IMR-90 (cell line): Measurements from ENCODE around the gene C6orf89. TPM values are rescaled to one million over a fixed set of nuclear protein-coding genes. Genes with fewer than 3 reads are reported as not detected.

Source experiments
- ATAC-seq: fragments of 200-7000 bp; cut with Tn5 transposase; 2 replicates; pipeline ENCODE4 v1.9.1; 2020; ENCODE audit warnings: low read depth, mild to moderate bottlenecking, moderate library complexity
- BruUV-seq: library from RNA; stranded (reverse); fragments of 400-500 nt; replicated peaks from 2 replicates; lab custom pipeline; 2021; lab: Mats Ljungman, UMichigan
- CTCF ChIA-PET: fragments of 300-600 bp; formaldehyde crosslinking; extraction: SDS; loops from one replicate; lab custom pipeline; 2021; ENCODE audit warnings: antibody characterized with exemption; lab: Yijun Ruan, JAX
- POLR2A ChIA-PET: fragments of 300-600 bp; sonication (Branson Sonifier 250); formaldehyde crosslinking; loops from one replicate; lab custom pipeline; 2022; ENCODE audit warnings: antibody characterized with exemption; ENCODE audit not compliant: unreplicated experiment; lab: Charles Lee
- DNase-seq: peaks from one replicate; pipeline ENCODE4 v3.0.0; 2013
- H2AFZ ChIP-seq: replicated peaks from 2 replicates; pipeline ENCODE3; 2013; ENCODE audit warnings: low read length, mild to moderate bottlenecking; ENCODE audit not compliant: poor library complexity
- H2AK5ac ChIP-seq: 2 replicates; pipeline ENCODE4 v1.6.1; 2013; ENCODE audit warnings: low read depth, low read length, inconsistent platforms
- H2AK9ac ChIP-seq: replicated peaks from 2 replicates; pipeline ENCODE3; 2013; ENCODE audit warnings: mild to moderate bottlenecking, low read depth, low read length, moderate library complexity; ENCODE audit not compliant: poor library complexity
- H2BK120ac ChIP-seq: 2 replicates; pipeline ENCODE4 v1.6.1; 2013; ENCODE audit warnings: low read depth, low read length, inconsistent platforms
- H2BK15ac ChIP-seq: 3 replicates; pipeline ENCODE4 v1.6.1; 2013; ENCODE audit warnings: low read depth, low read length, inconsistent platforms
- H2BK20ac ChIP-seq: 2 replicates; pipeline ENCODE4 v1.6.1; 2013; ENCODE audit warnings: low read depth, mild to moderate bottlenecking, inconsistent platforms, low read length, moderate library complexity
- H2BK5ac ChIP-seq: 2 replicates; pipeline ENCODE4 v1.6.1; 2013; ENCODE audit warnings: mild to moderate bottlenecking, low read depth, low read length, inconsistent platforms; ENCODE audit not compliant: poor library complexity, severe bottlenecking
- H3K14ac ChIP-seq: replicated peaks from 2 replicates; pipeline ENCODE4 v1.6.1; 2013; ENCODE audit warnings: low read depth, low read length, inconsistent platforms
- H3K18ac ChIP-seq: 2 replicates; pipeline ENCODE4 v1.6.1; 2013; ENCODE audit warnings: low read depth, low read length, control low read depth
- H3K23ac ChIP-seq: 2 replicates; pipeline ENCODE4 v1.6.1; 2013; ENCODE audit warnings: low read depth, low read length, inconsistent platforms
- H3K27ac ChIP-seq: 2 replicates; pipeline ENCODE4 v1.5.1; 2013; ENCODE audit warnings: mild to moderate bottlenecking, control low read depth, low read length; ENCODE audit not compliant: insufficient read depth
- H3K27me3 ChIP-seq: 2 replicates; pipeline ENCODE4 v1.6.1; 2013; ENCODE audit warnings: low read length; ENCODE audit not compliant: control insufficient read depth, insufficient read depth
- H3K36me3 ChIP-seq: 2 replicates; pipeline ENCODE4 v1.6.1; 2013; ENCODE audit warnings: low read length, mixed read lengths; ENCODE audit not compliant: control insufficient read depth, insufficient read depth
- H3K4ac ChIP-seq: 2 replicates; pipeline ENCODE4 v1.6.1; 2013; ENCODE audit warnings: low read depth, low read length, inconsistent platforms
- H3K4me1 ChIP-seq: 2 replicates; pipeline ENCODE4 v1.6.1; 2013; ENCODE audit warnings: low read length, mixed read lengths; ENCODE audit not compliant: control insufficient read depth, insufficient read depth
- H3K4me2 ChIP-seq: 2 replicates; pipeline ENCODE4 v1.6.1; 2013; ENCODE audit warnings: low read depth, mild to moderate bottlenecking, control low read depth, low read length, moderate library complexity
- H3K4me3 ChIP-seq: 2 replicates; pipeline ENCODE4 v1.5.1; 2013; ENCODE audit warnings: low read depth, mild to moderate bottlenecking, control low read depth, low read length, moderate library complexity; ENCODE audit not compliant: insufficient read depth
- H3K56ac ChIP-seq: 2 replicates; pipeline ENCODE4 v1.6.1; 2013; ENCODE audit warnings: low read length, inconsistent platforms; ENCODE audit not compliant: insufficient read depth; ENCODE audit errors: extremely low read depth
- H3K79me1 ChIP-seq, 2 experiments: 2 replicates each; pipeline ENCODE4 v1.6.1; 2013; ENCODE audit warnings: low read length in 2 of 2, inconsistent platforms in 1 of 2, low read depth in 1 of 2
- H3K9ac ChIP-seq: 2 replicates; pipeline ENCODE4 v1.6.1; 2013; ENCODE audit warnings: low read depth, low read length, control low read depth
- H3K9me1 ChIP-seq: 2 replicates; pipeline ENCODE4 v1.6.1; 2013; ENCODE audit warnings: low read length, inconsistent platforms; ENCODE audit not compliant: insufficient read depth
- H3K9me3 ChIP-seq: 2 replicates; pipeline ENCODE4 v1.6.1; 2013; ENCODE audit warnings: low read length; ENCODE audit not compliant: control insufficient read depth, insufficient read depth
- H4K20me1 ChIP-seq: 2 replicates; pipeline ENCODE4 v1.6.1; 2013; ENCODE audit warnings: low read length, inconsistent platforms; ENCODE audit not compliant: insufficient read depth
- H4K5ac ChIP-seq: 2 replicates; pipeline ENCODE4 v1.6.1; 2013; ENCODE audit warnings: mild to moderate bottlenecking, low read depth, low read length, control low read depth
- H4K8ac ChIP-seq, 2 experiments: 2 replicates each; pipeline ENCODE4 v1.6.1; 2013; ENCODE audit warnings: low read depth in 2 of 2, low read length in 2 of 2, control low read depth in 1 of 2, inconsistent platforms in 1 of 2
- H4K91ac ChIP-seq: 2 replicates; pipeline ENCODE4 v1.6.1; 2013; ENCODE audit warnings: low read depth, low read length, inconsistent platforms; ENCODE audit not compliant: insufficient read depth
- BHLHE40 ChIP-seq: fragments of 150-350 bp; IDR thresholded peaks from 2 replicates; pipeline ENCODE4 v1.6.1; 2016; ENCODE audit warnings: mild to moderate bottlenecking, low read depth, low read length
- CHD1 ChIP-seq: IDR thresholded peaks from 2 replicates; pipeline ENCODE4 v1.6.1; 2012; ENCODE audit warnings: low read depth, low read length, improper control_type of control experiment
- FOS ChIP-seq: fragments of 150-350 bp; IDR thresholded peaks from 2 replicates; pipeline ENCODE4 v1.6.1; 2016; ENCODE audit warnings: low read depth, low read length
- MAFK ChIP-seq: IDR thresholded peaks from 2 replicates; pipeline ENCODE4 v1.6.1; 2012; ENCODE audit warnings: low read depth, low read length, improper control_type of control experiment
- MAZ ChIP-seq: IDR thresholded peaks from 2 replicates; pipeline ENCODE4 v1.6.1; 2012; ENCODE audit warnings: low read depth, mild to moderate bottlenecking, low read length, improper control_type of control experiment, moderate library complexity, borderline replicate concordance
- POLR2A ChIP-seq: IDR thresholded peaks from 2 replicates; pipeline ENCODE4 v1.6.1; 2012; ENCODE audit warnings: mild to moderate bottlenecking, low read depth, low read length
- RCOR1 ChIP-seq: IDR thresholded peaks from 2 replicates; pipeline ENCODE4 v1.6.1; 2012; ENCODE audit warnings: mild to moderate bottlenecking, low read length, improper control_type of control experiment; ENCODE audit not compliant: insufficient replicate concordance
- RFX5 ChIP-seq: IDR thresholded peaks from 2 replicates; pipeline ENCODE4 v1.8.0; 2012; ENCODE audit warnings: low read depth, mild to moderate bottlenecking, low read length, moderate library complexity
- SMC3 ChIP-seq: fragments of 150-350 bp; IDR thresholded peaks from 2 replicates; pipeline ENCODE4 v1.6.1; 2016; ENCODE audit warnings: low read depth, mild to moderate bottlenecking, antibody characterized with exemption, low read length, moderate library complexity
- WGBS, 2 experiments: methylation state at CpG; one replicate each; pipeline versions ENCODE4 v1.1.5 to v1.1.7; 2013; ENCODE audit warnings: missing lambda C conversion rate in 2 of 2; ENCODE audit not compliant: insufficient read length in 1 of 2; ENCODE audit errors: extremely low coverage in 2 of 2; 5-methylcytosine and 5-hydroxymethylcytosine counted together
- dilution Hi-C: fragments of 300-500 bp; cut with HindIII; formaldehyde crosslinking; loops from one replicate; pipeline ENCODE4 v1.14.3; 2018; ENCODE audit warnings: low sequenced_read_pairs; ENCODE audit not compliant: unreplicated experiment
- in situ Hi-C: fragments of 300-500 bp; cut with MboI; formaldehyde crosslinking; loops from 3 replicates; pipeline ENCODE4 v1.14.3; 2019; ENCODE audit warnings: low sequenced_read_pairs, inconsistent platforms, mixed read lengths
- intact Hi-C: fragments of 100-400 bp; cut with micrococcal nuclease; formaldehyde crosslinking; loops from 2 replicates; pipeline ENCODE4 v1.10.0; 2022
- polyA plus RNA-seq, 3 experiments: library from polyadenylated mRNA; depleted of rRNA; stranded (reverse); fragments of >200 nt; gene quantifications; 2 replicates each; pipeline ENCODE4 v1.2.3, GENCODE V29; 2012; ENCODE audit warnings: low replicate concordance in 1 of 3
- total RNA-seq: library from RNA; depleted of rRNA; stranded (reverse); fragments of >200 nt; gene quantifications from 2 replicates; pipeline ENCODE4 v1.2.3, GENCODE V29; 2012
- TF ChIP-seq, protein P1 (sequence below): fragments of 150-350 bp; IDR thresholded peaks from 2 replicates; pipeline ENCODE4 v1.6.1; 2017; ENCODE audit warnings: mild to moderate bottlenecking, antibody characterized with exemption, low read length, low read depth
- TF ChIP-seq, protein P2 (sequence below): conservative IDR thresholded peaks from 2 replicates; pipeline ENCODE4 v1.5.1; 2012; ENCODE audit warnings: mild to moderate bottlenecking, low read depth, low read length, improper control_type of control experiment
- TF ChIP-seq, protein P3 (sequence below): fragments of 150-350 bp; IDR thresholded peaks from 2 replicates; pipeline ENCODE4 v1.6.1; 2016; ENCODE audit warnings: low read depth, mild to moderate bottlenecking, low read length, moderate library complexity, borderline replicate concordance

C6orf89 gene
- total and polyA plus RNA-seq, 2 of the 4 experiments (the other 2 are of a cell fraction), result 30.8 to 52.3 TPM

DNA sequence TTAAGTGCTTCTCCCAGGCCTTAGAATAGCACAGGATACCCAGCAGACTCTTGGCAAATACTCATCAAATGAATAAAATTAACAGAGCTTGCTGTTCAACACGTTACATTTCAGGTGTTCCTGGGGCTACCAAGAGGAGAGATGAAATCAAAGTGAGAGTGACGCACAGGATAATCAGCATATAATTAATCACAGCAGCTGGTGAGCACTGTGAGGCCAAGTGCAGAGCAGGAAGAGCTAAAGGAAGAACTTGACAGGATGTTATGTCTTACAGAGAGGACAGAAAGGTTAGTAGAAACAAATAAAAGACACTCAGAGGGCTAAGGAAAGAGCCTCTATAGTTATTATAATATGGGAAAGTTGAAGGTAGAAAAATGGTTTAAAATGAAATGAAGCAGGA is 19.9 kb upstream of the C6orf89 start:
- no peak overlapping the region for H4K8ac ChIP-seq
- POLR2A ChIA-PET, result no interaction called here
- intact Hi-C loops (no loop called here), in situ Hi-C loops (no loop called here), dilution Hi-C loops (no loop called here)
- H3K9me1 ChIP-seq, result peaks cover 13% of the 10 kb centered on the region
- no peak for DNase-seq
- H3K14ac ChIP-seq, result no peak overlapping the region
- no peaks in the 10 kb centered on the region for H4K20me1 ChIP-seq
- no peak overlapping the region for H3K23ac ChIP-seq
- H3K4me3 ChIP-seq, result no peak overlapping the region
- no peak overlapping the region for H3K4ac ChIP-seq
- peaks cover 43 to 72% of the 10 kb centered on the region in 2 experiments for H3K79me1 ChIP-seq
- no peak overlapping the region for H3K27ac ChIP-seq
- no CpG with 5 or more reads among the region's 2 CpGs for WGBS, 2 experiments
- TF ChIP-seq, protein P1, sequence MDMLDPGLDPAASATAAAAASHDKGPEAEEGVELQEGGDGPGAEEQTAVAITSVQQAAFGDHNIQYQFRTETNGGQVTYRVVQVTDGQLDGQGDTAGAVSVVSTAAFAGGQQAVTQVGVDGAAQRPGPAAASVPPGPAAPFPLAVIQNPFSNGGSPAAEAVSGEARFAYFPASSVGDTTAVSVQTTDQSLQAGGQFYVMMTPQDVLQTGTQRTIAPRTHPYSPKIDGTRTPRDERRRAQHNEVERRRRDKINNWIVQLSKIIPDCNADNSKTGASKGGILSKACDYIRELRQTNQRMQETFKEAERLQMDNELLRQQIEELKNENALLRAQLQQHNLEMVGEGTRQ, result no peak
- TF ChIP-seq, protein P2, sequence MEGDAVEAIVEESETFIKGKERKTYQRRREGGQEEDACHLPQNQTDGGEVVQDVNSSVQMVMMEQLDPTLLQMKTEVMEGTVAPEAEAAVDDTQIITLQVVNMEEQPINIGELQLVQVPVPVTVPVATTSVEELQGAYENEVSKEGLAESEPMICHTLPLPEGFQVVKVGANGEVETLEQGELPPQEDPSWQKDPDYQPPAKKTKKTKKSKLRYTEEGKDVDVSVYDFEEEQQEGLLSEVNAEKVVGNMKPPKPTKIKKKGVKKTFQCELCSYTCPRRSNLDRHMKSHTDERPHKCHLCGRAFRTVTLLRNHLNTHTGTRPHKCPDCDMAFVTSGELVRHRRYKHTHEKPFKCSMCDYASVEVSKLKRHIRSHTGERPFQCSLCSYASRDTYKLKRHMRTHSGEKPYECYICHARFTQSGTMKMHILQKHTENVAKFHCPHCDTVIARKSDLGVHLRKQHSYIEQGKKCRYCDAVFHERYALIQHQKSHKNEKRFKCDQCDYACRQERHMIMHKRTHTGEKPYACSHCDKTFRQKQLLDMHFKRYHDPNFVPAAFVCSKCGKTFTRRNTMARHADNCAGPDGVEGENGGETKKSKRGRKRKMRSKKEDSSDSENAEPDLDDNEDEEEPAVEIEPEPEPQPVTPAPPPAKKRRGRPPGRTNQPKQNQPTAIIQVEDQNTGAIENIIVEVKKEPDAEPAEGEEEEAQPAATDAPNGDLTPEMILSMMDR, result no peak
- TF ChIP-seq CHD1 (no peak), BHLHE40 (no peak), MAZ (no peak), RFX5 (no peak), POLR2A (no peak), RCOR1 (no peak), MAFK (no peak), FOS (no peak), SMC3 (no peak)
- TF ChIP-seq, protein P3, sequence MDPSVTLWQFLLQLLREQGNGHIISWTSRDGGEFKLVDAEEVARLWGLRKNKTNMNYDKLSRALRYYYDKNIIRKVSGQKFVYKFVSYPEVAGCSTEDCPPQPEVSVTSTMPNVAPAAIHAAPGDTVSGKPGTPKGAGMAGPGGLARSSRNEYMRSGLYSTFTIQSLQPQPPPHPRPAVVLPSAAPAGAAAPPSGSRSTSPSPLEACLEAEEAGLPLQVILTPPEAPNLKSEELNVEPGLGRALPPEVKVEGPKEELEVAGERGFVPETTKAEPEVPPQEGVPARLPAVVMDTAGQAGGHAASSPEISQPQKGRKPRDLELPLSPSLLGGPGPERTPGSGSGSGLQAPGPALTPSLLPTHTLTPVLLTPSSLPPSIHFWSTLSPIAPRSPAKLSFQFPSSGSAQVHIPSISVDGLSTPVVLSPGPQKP, result no peak
- no peak overlapping the region for H3K18ac ChIP-seq
- no peak overlapping the region for H3K56ac ChIP-seq
- no peak overlapping the region for H2AK9ac ChIP-seq
- H2AK5ac ChIP-seq, result no peak overlapping the region
- no peaks in the 10 kb centered on the region for H3K4me1 ChIP-seq
- no peak overlapping the region for H4K91ac ChIP-seq
- H2BK5ac ChIP-seq, result no peak overlapping the region
- no peak for ATAC-seq
- no peaks in the 10 kb centered on the region for H3K9me3 ChIP-seq
- CTCF ChIA-PET, result no interaction called here
- no peak overlapping the region for H3K4me2 ChIP-seq
- H2BK120ac ChIP-seq, result no peak overlapping the region
- H2AFZ ChIP-seq, result no peak overlapping the region
- no peaks in the 10 kb centered on the region for H3K27me3 ChIP-seq
- no peak overlapping the region for H2BK15ac ChIP-seq
- H3K9ac ChIP-seq, result no peak overlapping the region
- peaks cover 10% of the 10 kb centered on the region for H3K36me3 ChIP-seq
- H4K5ac ChIP-seq, result no peak overlapping the region
- H2BK20ac ChIP-seq, result no peak overlapping the region
- no TSS peak for BruUV-seq
